HCT116 (cell line): ENCODE results near the gene LMCD1. TPM values are rescaled to one million over a fixed set of nuclear protein-coding genes. Genes with fewer than 3 reads are reported as not detected.

Experiments used
- ATAC-seq: fragments of 200-7000 bp; cut with Tn5 transposase; 2 replicates; pipeline ENCODE4 v1.9.1; 2020; ENCODE audit warnings: mild to moderate bottlenecking, moderate library complexity
- BruUV-seq: library from RNA; stranded (reverse); fragments of 400-500 nt; replicated peaks from 2 replicates; lab custom pipeline; 2021; lab: Mats Ljungman, UMichigan
- CTCF ChIA-PET: fragments of 300-600 bp; sonication (Branson Sonifier 250); formaldehyde crosslinking; loops from one replicate; lab custom pipeline; 2021; ENCODE audit warnings: antibody characterized with exemption; lab: Charles Lee
- POLR2A ChIA-PET: fragments of 300-600, 350-600 bp; sonication (Branson Sonifier 250); formaldehyde crosslinking; loops from one replicate; lab custom pipeline; 2021; ENCODE audit warnings: antibody characterized with exemption; lab: Charles Lee
- RAD21 ChIA-PET, 2 experiments: fragments of 300-600 bp; sonication (Branson Sonifier 250); formaldehyde crosslinking; loops; one replicate each; lab custom pipeline; 2023; ENCODE audit warnings: low total read pairs in 2 of 2; ENCODE audit not compliant: uncharacterized antibody in 2 of 2, unreplicated experiment in 2 of 2, low non-redundant PET in 1 of 2; lab: Charles Lee
- DNase-seq: peaks from one replicate; pipeline ENCODE4 v3.0.0-alpha.2; 2010; ENCODE audit warnings: low read depth, low spot score
- H2AFZ ChIP-seq: fragments of 200-600 bp; shearing (Covaris generic), sonication (generic); 2 replicates; pipeline ENCODE4 v1.6.1; 2017; ENCODE audit warnings: low read depth, mixed run types, mixed read lengths, antibody characterized with exemption, low read length; ENCODE audit not compliant: poor library complexity, severe bottlenecking
- H3K27ac ChIP-seq: 2 replicates; pipeline ENCODE4 v1.5.1; 2012; ENCODE audit warnings: low read depth, low read length
- H3K27me3 ChIP-seq: fragments of 200-600 bp; sonication (generic); 2 replicates; pipeline ENCODE4 v1.6.1; 2016; ENCODE audit warnings: mixed run types, low read length, mixed read lengths; ENCODE audit not compliant: insufficient read depth
- H3K36me3 ChIP-seq, 2 experiments: fragments of 200-500 bp in 1 of 2; fragments of 200-600 bp in 1 of 2; sonication (Bioruptor generic) in 1 of 2; sonication (generic) in 1 of 2; 2 replicates each; pipeline versions ENCODE4 v1.5.1 to v1.6.1; 2014 to 2016; ENCODE audit warnings: low read length in 2 of 2, inconsistent platforms in 1 of 2, mixed read lengths in 1 of 2, mixed run types in 1 of 2; ENCODE audit not compliant: insufficient read depth in 2 of 2, control insufficient read depth in 1 of 2
- H3K4me1 ChIP-seq, 2 experiments: fragments of 200-600 bp in 1 of 2; sonication (generic) in 1 of 2; 2 replicates each; pipeline versions ENCODE4 v1.5.1 to v1.6.1; 2012 to 2017; ENCODE audit warnings: low read length in 2 of 2, inconsistent platforms in 1 of 2, mild to moderate bottlenecking in 1 of 2, mixed read lengths in 1 of 2, mixed run types in 1 of 2, moderate library complexity in 1 of 2; ENCODE audit not compliant: insufficient read depth in 2 of 2, control insufficient read depth in 1 of 2
- H3K4me2 ChIP-seq: fragments of 200-600 bp; sonication (generic); 2 replicates; pipeline ENCODE4 v1.6.1; 2017; ENCODE audit warnings: mixed run types, low read length, mixed read lengths
- H3K4me3 ChIP-seq, 2 experiments: fragments of 200-600 bp in 1 of 2; sonication (generic) in 1 of 2; replicated peaks in 1 of 2; 2 replicates each; pipeline ENCODE4 v1.5.1; 2011 to 2016; ENCODE audit warnings: low read length in 2 of 2, control low read depth in 1 of 2, low read depth in 1 of 2, mild to moderate bottlenecking in 1 of 2, mixed read lengths in 1 of 2, mixed run types in 1 of 2
- H3K79me2 ChIP-seq: fragments of 200-600 bp; sonication (generic); 2 replicates; pipeline ENCODE4 v1.6.1; 2017; ENCODE audit warnings: mild to moderate bottlenecking, mixed run types, low read length, moderate library complexity, mixed read lengths; ENCODE audit not compliant: insufficient read depth
- H3K9ac ChIP-seq: fragments of 200-600 bp; sonication (generic); 2 replicates; pipeline ENCODE4 v1.6.1; 2016; ENCODE audit warnings: low read length, mixed read lengths
- H3K9me2 ChIP-seq: fragments of 200-600 bp; sonication (generic), shearing (Covaris generic); 2 replicates; pipeline ENCODE4 v1.6.1; 2017; ENCODE audit warnings: mixed run types, mild to moderate bottlenecking, moderate library complexity; ENCODE audit not compliant: insufficient read depth
- H3K9me3 ChIP-seq, 2 experiments: fragments of 200-500 bp in 1 of 2; fragments of 200-600 bp in 1 of 2; sonication (Bioruptor generic) in 1 of 2; sonication (generic) in 1 of 2; 2 replicates each; pipeline ENCODE4 v1.6.1; 2014 to 2017; ENCODE audit warnings: low read length in 2 of 2, mixed read lengths in 2 of 2, inconsistent platforms in 1 of 2, low read depth in 1 of 2, mild to moderate bottlenecking in 1 of 2, mixed run types in 1 of 2, moderate library complexity in 1 of 2; ENCODE audit not compliant: control insufficient read depth in 1 of 2, insufficient read depth in 1 of 2
- H4K20me1 ChIP-seq: fragments of 200-600 bp; sonication (generic), shearing (Covaris generic); 2 replicates; pipeline ENCODE4 v1.6.1; 2017; ENCODE audit warnings: mixed run types, mild to moderate bottlenecking, moderate library complexity; ENCODE audit not compliant: insufficient read depth
- CBX3 ChIP-seq: IDR thresholded peaks from 2 replicates; pipeline ENCODE4 v1.6.1; 2012; ENCODE audit warnings: low read depth
- CEBPB ChIP-seq: IDR thresholded peaks from 2 replicates; pipeline ENCODE4 v1.6.1; 2012; ENCODE audit warnings: low read depth
- CTCF ChIP-seq, 3 experiments: fragments of 200-600 bp in 1 of 3; sonication (generic) in 1 of 3; IDR thresholded peaks in 2 of 3; conservative IDR thresholded peaks in 1 of 3; 2 replicates each; pipeline ENCODE4 v1.5.1; 2012 to 2017; ENCODE audit warnings: low read depth in 2 of 3, low read length in 2 of 3, antibody characterized with exemption in 1 of 3, borderline replicate concordance in 1 of 3, control low read depth in 1 of 3, mild to moderate bottlenecking in 1 of 3, mixed read lengths in 1 of 3, mixed run types in 1 of 3, moderate library complexity in 1 of 3; ENCODE audit not compliant: insufficient read depth in 1 of 3
- EGR1 ChIP-seq: IDR thresholded peaks from 2 replicates; pipeline ENCODE4 v1.6.1; 2012; ENCODE audit warnings: low read depth
- ELF1 ChIP-seq: IDR thresholded peaks from 2 replicates; pipeline ENCODE4 v1.6.1; 2012; ENCODE audit warnings: low read depth, borderline replicate concordance
- EZH2 ChIP-seq: fragments of 200-600 bp; sonication (generic); IDR thresholded peaks from 2 replicates; pipeline ENCODE4 v1.6.1; 2017; ENCODE audit warnings: antibody characterized with exemption, mixed run types
- EZH2phosphoT487 ChIP-seq: fragments of 200-600 bp; IDR thresholded peaks from 2 replicates; pipeline ENCODE4 v1.6.1; 2018; ENCODE audit warnings: antibody characterized with exemption, borderline replicate concordance
- FOSL1 ChIP-seq: IDR thresholded peaks from 2 replicates; pipeline ENCODE4 v1.6.1; 2012; ENCODE audit warnings: low read depth
- JUND ChIP-seq: IDR thresholded peaks from 2 replicates; pipeline ENCODE4 v1.6.1; 2012
- MAX ChIP-seq: IDR thresholded peaks from 2 replicates; pipeline ENCODE4 v1.6.1; 2012
- POLR2A ChIP-seq: IDR thresholded peaks from 2 replicates; pipeline ENCODE4 v1.7.0; 2011; ENCODE audit warnings: borderline replicate concordance; ENCODE audit not compliant: insufficient read depth, insufficient read length; ENCODE audit errors: extremely low read depth
- POLR2AphosphoS5 ChIP-seq: IDR thresholded peaks from 2 replicates; pipeline ENCODE4 v1.6.1; 2011; ENCODE audit warnings: mild to moderate bottlenecking, low read depth, low read length, moderate library complexity
- RAD21 ChIP-seq: IDR thresholded peaks from 2 replicates; pipeline ENCODE4 v1.6.1; 2012; ENCODE audit warnings: low read depth, mild to moderate bottlenecking
- REST ChIP-seq: IDR thresholded peaks from 2 replicates; pipeline ENCODE4 v1.6.1; 2012; ENCODE audit warnings: low read depth
- SIN3A ChIP-seq: IDR thresholded peaks from 2 replicates; pipeline ENCODE4 v1.6.1; 2012; ENCODE audit warnings: low read depth
- YY1 ChIP-seq: IDR thresholded peaks from 2 replicates; pipeline ENCODE4 v1.6.1; 2011; ENCODE audit warnings: low read length, low read depth, moderate library complexity, mild to moderate bottlenecking; ENCODE audit not compliant: insufficient replicate concordance; ENCODE audit errors: extremely low read depth
- ZBTB33 ChIP-seq: IDR thresholded peaks from 2 replicates; pipeline ENCODE4 v1.6.1; 2011; ENCODE audit warnings: mild to moderate bottlenecking, low read length, moderate library complexity; ENCODE audit not compliant: insufficient replicate concordance; ENCODE audit errors: extremely low read depth
- ZFX ChIP-seq: fragments of 450-650 bp; IDR thresholded peaks from 2 replicates; pipeline ENCODE4 v1.6.1; 2017
- ZNF274 ChIP-seq: fragments of 200-500 bp; sonication (Bioruptor generic); IDR thresholded peaks from 2 replicates; pipeline ENCODE4 v1.6.1; 2014; ENCODE audit warnings: mild to moderate bottlenecking, low read depth, low read length, inconsistent platforms
- intact Hi-C: fragments of 100-400 bp; cut with micrococcal nuclease; formaldehyde crosslinking; loops from 2 replicates; pipeline ENCODE4 v1.10.0; 2022
- total RNA-seq: library from RNA; stranded (reverse); gene quantifications from one replicate; pipeline ENCODE4 v1.2.1, GENCODE V29; 2021; ENCODE audit not compliant: unreplicated experiment

LMCD1 gene
- total RNA-seq, 1 experiment from 2014 or later = 4.6 TPM

- Histone ChIP-seq H3K4me3 (no peak overlapping the region), H3K79me2 (no peaks in the 10 kb centered on the region), H3K36me3 (no peaks in the 10 kb centered on the region), H2AFZ (no peak overlapping the region), H3K9ac (no peak overlapping the region), H3K27me3 (no peaks in the 10 kb centered on the region), H4K20me1 (no peaks in the 10 kb centered on the region), H3K4me1 (no peaks in the 10 kb centered on the region), H3K27ac (no peak overlapping the region), H3K4me2 (no peak overlapping the region), H3K9me2 (no peaks in the 10 kb centered on the region), H3K9me3 (no peaks in the 10 kb centered on the region)
- DNase-seq (no peak), ATAC-seq (no peak)
- ChIA-PET RAD21 (no interaction called here), POLR2A (no interaction called here), CTCF (no interaction called here)
- intact Hi-C loops = no loop called here
- no peak for TF ChIP-seq ZBTB33
- TF ChIP-seq CTCF (IDR thresholded peaks at IDR 0.05 in 2 of 3, conservative IDR thresholded peaks at IDR 0.05 in 1 of 3; ENCODE audit: borderline replicate concordance in 1 of 3, insufficient read depth in 1 of 3, low read depth in 2 of 3, low read length in 2 of 3) = no peak
- TF ChIP-seq ZNF274 = no peak
- no peak for TF ChIP-seq EGR1
- TF ChIP-seq EZH2phosphoT487 = no peak
- no peak for TF ChIP-seq FOSL1
- no peak for TF ChIP-seq REST
- no peak for TF ChIP-seq POLR2AphosphoS5
- no peak for TF ChIP-seq YY1
- no peak for TF ChIP-seq ZFX
- no peak for TF ChIP-seq ELF1
- no peak for TF ChIP-seq MAX
- TF ChIP-seq SIN3A = no peak
- no peak for TF ChIP-seq CBX3
- no peak for TF ChIP-seq RAD21
- TF ChIP-seq JUND = no peak
- no peak for TF ChIP-seq EZH2
- TF ChIP-seq POLR2A = no peak
- TF ChIP-seq CEBPB = no peak
- BruUV-seq = no TSS peak
Measured at GRCh38 chr3:8553405-8553804, 51.8 kb downstream of the LMCD1 start.
